HAP-1 (cell line): Measurements from ENCODE around the gene SCARF1.

Experiments
- DNase-seq, 2 experiments: peaks; one replicate each; pipeline ENCODE4 v3.0.0-alpha.2; 2016 to 2020; ENCODE audit warnings: low spot score in 2 of 2
- H3K27me3 ChIP-seq: fragments of 250-450 bp; sonication (Bioruptor Pico); 2 replicates; pipeline ENCODE4 v1.5.1; 2020; ENCODE audit warnings: low read depth, mild to moderate bottlenecking, moderate library complexity
- H3K36me3 ChIP-seq: fragments of 250-450 bp; sonication (Bioruptor Pico); replicated peaks from 2 replicates; pipeline ENCODE4 v1.5.1; 2020; ENCODE audit warnings: mild to moderate bottlenecking
- H3K4me1 ChIP-seq: fragments of 250-450 bp; sonication (Bioruptor Pico); 2 replicates; pipeline ENCODE4 v1.5.1; 2020; ENCODE audit warnings: mild to moderate bottlenecking
- H3K4me3 ChIP-seq: fragments of 250-450 bp; sonication (Bioruptor Pico); 2 replicates; pipeline ENCODE4 v1.5.1; 2020; ENCODE audit warnings: mild to moderate bottlenecking, moderate library complexity
- H3K9me3 ChIP-seq: fragments of 250-450 bp; sonication (Bioruptor Pico); 2 replicates; pipeline ENCODE4 v1.5.1; 2020; ENCODE audit warnings: mild to moderate bottlenecking, moderate library complexity
- in situ Hi-C: fragments of 300-500 bp; cut with MboI; formaldehyde crosslinking; loops from 3 replicates; pipeline ENCODE4 v1.14.3; 2020; ENCODE audit warnings: low sequenced_read_pairs, inconsistent platforms, mixed read lengths

Gene SCARF1

DNA sequence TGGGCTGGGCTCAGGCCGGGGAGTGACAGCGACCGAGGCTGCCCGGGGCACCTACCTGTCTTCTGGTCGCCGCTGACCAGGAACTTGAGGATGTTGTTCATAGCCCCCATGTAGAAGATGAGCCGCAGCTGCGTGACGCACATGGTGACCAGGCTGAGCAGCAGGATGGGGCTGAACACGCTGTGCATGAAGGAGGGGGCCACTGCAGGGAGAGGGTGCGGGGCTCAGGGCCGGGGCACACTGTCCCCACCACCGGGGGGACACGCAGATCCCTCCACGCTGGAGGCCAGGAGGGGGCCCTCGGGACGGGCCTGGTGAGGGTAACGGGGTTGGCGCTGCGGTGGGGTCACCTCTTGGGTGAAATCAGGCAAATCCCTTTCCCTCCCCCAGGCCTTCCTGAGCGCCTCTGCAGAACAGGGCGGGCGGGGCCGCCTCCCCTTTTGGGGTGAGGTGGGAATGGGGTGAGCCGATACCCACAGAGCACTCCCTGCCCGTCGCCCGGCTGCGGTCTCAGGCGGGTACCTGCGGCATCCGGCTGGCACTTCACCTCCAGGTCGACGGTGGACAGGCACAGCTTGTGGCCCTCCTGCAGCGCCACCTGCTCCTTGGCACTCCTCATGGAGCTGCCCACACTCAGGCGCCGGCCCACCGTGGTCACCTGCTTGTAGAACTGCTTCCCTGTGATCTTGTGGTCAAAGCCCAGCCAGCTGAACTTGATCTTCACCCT, 54.6 kb downstream of the SCARF1 start:
- Histone ChIP-seq H3K36me3 (peaks cover 24% of the 10 kb centered on the region), H3K27me3 (no peaks in the 10 kb centered on the region), H3K9me3 (no peaks in the 10 kb centered on the region), H3K4me3 (no peak overlapping the region), H3K4me1 (no peaks in the 10 kb centered on the region)
- in situ Hi-C loops, result no loop called here
- DNase-seq, result no peak

GRCh38 chr17:1590029-1590746, 55.3 kb downstream of the SCARF1 start:
- in situ Hi-C loops, result no loop called here
- no peak overlapping the region for H3K4me3 ChIP-seq
- H3K9me3 ChIP-seq, result no peaks in the 10 kb centered on the region
- DNase-seq, result no peak
- no peaks in the 10 kb centered on the region for H3K27me3 ChIP-seq
- no peaks in the 10 kb centered on the region; the same call in 1 of the 2 replicates for H3K4me1 ChIP-seq
- H3K36me3 ChIP-seq, result peaks cover 31% of the 10 kb centered on the region

DNA sequence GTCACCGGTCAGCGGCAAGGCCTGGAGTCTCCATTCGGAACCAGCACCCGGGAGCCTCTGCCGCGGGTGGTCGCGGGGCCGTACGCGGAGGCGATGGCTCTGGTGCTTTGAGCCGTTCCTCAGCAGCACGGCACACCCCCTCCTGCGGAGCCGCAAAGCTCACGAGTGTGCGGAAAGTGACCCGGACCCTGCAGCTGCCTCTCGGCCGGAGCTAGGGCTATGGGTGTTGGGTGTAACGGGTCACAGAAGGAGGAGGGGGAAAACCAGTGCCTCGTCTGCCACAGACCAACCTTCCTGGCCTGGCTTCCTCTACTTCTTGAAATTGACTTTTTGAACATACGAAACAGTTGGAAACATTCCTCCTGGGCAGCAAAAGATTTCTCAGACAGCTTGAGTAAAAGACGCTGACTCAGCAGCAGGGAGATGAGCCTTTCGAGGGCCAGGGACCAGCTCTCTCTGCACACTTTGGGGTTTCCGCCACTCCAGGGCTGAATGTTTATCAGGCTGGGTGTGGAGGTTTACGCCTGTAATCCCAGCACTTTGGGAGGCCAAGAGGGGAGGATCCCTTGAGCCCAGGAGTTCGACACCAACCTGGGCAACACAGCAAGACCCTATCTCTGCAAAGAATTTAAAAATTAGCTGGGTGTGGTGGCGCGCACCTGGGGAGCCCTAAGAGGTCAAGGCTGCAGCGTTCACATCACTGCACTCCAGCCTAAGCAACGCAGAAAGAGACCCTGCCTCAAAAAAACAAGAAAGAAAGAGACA, 56.5 kb downstream of the SCARF1 start:
- Histone ChIP-seq H3K4me3 (no peak overlapping the region), H3K9me3 (no peaks in the 10 kb centered on the region), H3K4me1 (no peaks in the 10 kb centered on the region; the same call in 1 of the 2 replicates), H3K36me3 (peaks cover 38% of the 10 kb centered on the region), H3K27me3 (no peaks in the 10 kb centered on the region)
- in situ Hi-C loops, result no loop called here
- no peak for DNase-seq

DNA sequence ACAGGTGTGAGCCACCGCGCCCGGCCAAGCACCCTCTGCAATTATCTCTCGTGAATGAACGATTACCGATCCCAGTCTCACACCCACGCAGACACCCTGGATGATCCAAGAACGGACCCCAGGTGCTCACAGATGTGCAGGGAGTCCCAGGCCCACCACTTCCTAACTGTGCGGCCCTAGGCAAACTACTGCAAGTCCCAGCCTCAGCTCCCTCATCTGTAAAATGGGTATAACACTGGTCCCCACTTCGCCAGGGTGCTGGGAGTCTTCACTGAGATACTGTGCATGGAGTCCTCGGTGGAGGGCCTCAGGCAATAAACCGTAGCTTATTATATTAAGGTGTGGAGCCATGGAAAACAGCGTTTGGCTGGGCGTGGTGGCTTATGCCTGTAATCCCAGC, 61.4 kb downstream of the SCARF1 start:
- no peak for DNase-seq
- H3K9me3 ChIP-seq, result no peaks in the 10 kb centered on the region
- no peaks in the 10 kb centered on the region; the same call in 1 of the 2 replicates for H3K4me1 ChIP-seq
- no peak overlapping the region for H3K4me3 ChIP-seq
- in situ Hi-C loops, result no loop called here
- peaks cover 24% of the 10 kb centered on the region for H3K36me3 ChIP-seq
- H3K27me3 ChIP-seq, result no peaks in the 10 kb centered on the region
